Caco-2 (cell line): ENCODE measurements around the gene HOXB8. TPM values are rescaled to one million over a fixed set of nuclear protein-coding genes. Genes with fewer than 3 reads are reported as not detected.

Source experiments
- BruUV-seq: library from RNA; stranded (reverse); fragments of 400-500 nt; replicated peaks from 2 replicates; lab custom pipeline; 2021; lab: Mats Ljungman, UMichigan
- CTCF ChIA-PET: fragments of 300-600 bp; sonication (Branson Sonifier 250); formaldehyde crosslinking; loops from one replicate; lab custom pipeline; 2022; ENCODE audit warnings: antibody characterized with exemption; lab: Charles Lee
- POLR2A ChIA-PET: fragments of 300-600 bp; sonication (Branson Sonifier 250); formaldehyde crosslinking; loops from one replicate; lab custom pipeline; 2022; ENCODE audit warnings: antibody characterized with exemption; lab: Charles Lee
- DNase-seq, 2 experiments: peaks; one replicate each; pipeline versions ENCODE4 v3.0.0 to v3.0.0-alpha.2; 2020 to 2022
- H3K27me3 ChIP-seq: replicated peaks from 2 replicates; pipeline ENCODE4 v1.6.0; 2011; ENCODE audit warnings: low read length; ENCODE audit not compliant: control insufficient read depth, insufficient read depth
- H3K36me3 ChIP-seq: 2 replicates; pipeline ENCODE4 v1.5.1; 2011; ENCODE audit warnings: low read length; ENCODE audit not compliant: control insufficient read depth, insufficient read depth
- H3K4me1 ChIP-seq: fragments of 250-450 bp; sonication (Bioruptor Pico); 2 replicates; pipeline ENCODE4 v1.5.1; 2020; ENCODE audit warnings: mild to moderate bottlenecking
- H3K4me3 ChIP-seq: 2 replicates; pipeline ENCODE4 v1.5.1; 2011; ENCODE audit warnings: low read depth, mild to moderate bottlenecking, control low read depth, low read length
- H3K9me3 ChIP-seq: fragments of 250-450 bp; sonication (Bioruptor Pico); 2 replicates; pipeline ENCODE4 v1.5.1; 2020; ENCODE audit warnings: mild to moderate bottlenecking, moderate library complexity
- H3K27ac Mint-ChIP-seq: one replicate; pipeline ENCODE4 v1.8.0; 2022; ENCODE audit warnings: mixed read lengths; ENCODE audit not compliant: unreplicated experiment
- H3K27me3 Mint-ChIP-seq: one replicate; pipeline ENCODE4 v1.8.0; 2022; ENCODE audit warnings: mixed read lengths; ENCODE audit not compliant: insufficient read depth, unreplicated experiment
- H3K36me3 Mint-ChIP-seq: one replicate; pipeline ENCODE4 v1.8.0; 2022; ENCODE audit warnings: mild to moderate bottlenecking, mixed read lengths; ENCODE audit not compliant: insufficient read depth, unreplicated experiment
- H3K4me1 Mint-ChIP-seq: one replicate; pipeline ENCODE4 v1.8.0; 2022; ENCODE audit warnings: low read depth, mixed read lengths; ENCODE audit not compliant: unreplicated experiment
- H3K4me3 Mint-ChIP-seq: one replicate; pipeline ENCODE4 v1.8.0; 2022; ENCODE audit warnings: mild to moderate bottlenecking, moderate library complexity, mixed read lengths; ENCODE audit not compliant: unreplicated experiment
- H3K9me3 Mint-ChIP-seq: one replicate; pipeline ENCODE4 v1.8.0; 2022; ENCODE audit warnings: mixed read lengths; ENCODE audit not compliant: unreplicated experiment
- CTCF ChIP-seq, 2 experiments: fragments of 200-600 bp in 1 of 2; IDR thresholded peaks; 1 replicate in 1 of 2; 2 replicates in 1 of 2; pipeline versions ENCODE4 v1.5.1 to v1.8.0; 2011 to 2022; ENCODE audit warnings: antibody characterized with exemption in 1 of 2, control low read depth in 1 of 2, inconsistent platforms in 1 of 2, low read depth in 1 of 2, low read length in 1 of 2, mild to moderate bottlenecking in 1 of 2, moderate library complexity in 1 of 2; ENCODE audit not compliant: insufficient read depth in 1 of 2, severe bottlenecking in 1 of 2, unreplicated experiment in 1 of 2
- intact Hi-C: fragments of 100-400 bp; cut with micrococcal nuclease; formaldehyde crosslinking; loops from one replicate; pipeline ENCODE4 v1.10.0; 2022; ENCODE audit not compliant: unreplicated experiment
- microRNA-seq: library from miRNA; unstranded; fragments of <30 nt; microRNA quantifications from one replicate; pipeline ENCODE4 v1.2.0, GENCODE V29; 2022
- total RNA-seq: library from RNA; stranded (reverse); gene quantifications from 2 replicates; pipeline ENCODE4 v1.2.3, GENCODE V29; 2022

The HOXB8 gene
- total RNA-seq, 1 experiment from 2014 or later = 1.2 TPM

GRCh38 chr17:48563867-48564187 lies 51.3 kb downstream of the HOXB8 start:
- H3K4me3 Mint-ChIP-seq = no peak overlapping the region
- no peak overlapping the region for H3K27ac Mint-ChIP-seq
- Histone ChIP-seq H3K4me1 (peaks cover 8% of the 10 kb centered on the region; the same call in 1 of the 2 replicates), H3K9me3 (no peaks in the 10 kb centered on the region), H3K36me3 (no peaks in the 10 kb centered on the region), H3K27me3 (no peaks in the 10 kb centered on the region), H3K4me3 (no peak overlapping the region)
- H3K36me3 Mint-ChIP-seq = no peaks in the 10 kb centered on the region
- no peaks in the 10 kb centered on the region for H3K9me3 Mint-ChIP-seq
- ChIA-PET POLR2A (no interaction called here), CTCF (interaction anchor here (1.0 kb wide), 1 partner anchor 60 kb away, joined by 3 read pairs; no protein-coding TSS in a partner anchor)
- no peak for TF ChIP-seq CTCF (IDR thresholded peaks at IDR 0.05; ENCODE audit: insufficient read depth in 1 of 2, low read depth in 1 of 2, low read length in 1 of 2, severe bottlenecking in 1 of 2, unreplicated experiment in 1 of 2)
- no peak for DNase-seq
- no peaks in the 10 kb centered on the region for H3K4me1 Mint-ChIP-seq
- intact Hi-C loops = no loop called here
- no TSS peak for BruUV-seq
- no peaks in the 10 kb centered on the region for H3K27me3 Mint-ChIP-seq

- ChIA-PET POLR2A (interaction anchor here (0.5 kb wide), 1 partner anchor 82 kb away, joined by 3 read pairs; no protein-coding TSS in a partner anchor), CTCF (interaction anchor here (1.0 kb wide), 1 partner anchor 41 kb away, joined by 3 read pairs; no protein-coding TSS in a partner anchor)
- Mint-ChIP-seq H3K4me3 (no peak overlapping the region), H3K9me3 (no peaks in the 10 kb centered on the region), H3K27ac (no peak overlapping the region), H3K27me3 (no peaks in the 10 kb centered on the region), H3K36me3 (no peaks in the 10 kb centered on the region), H3K4me1 (no peaks in the 10 kb centered on the region)
- no peak for DNase-seq
- no peak for TF ChIP-seq CTCF (IDR thresholded peaks at IDR 0.05; ENCODE audit: insufficient read depth in 1 of 2, low read depth in 1 of 2, low read length in 1 of 2, severe bottlenecking in 1 of 2, unreplicated experiment in 1 of 2)
- Histone ChIP-seq H3K36me3 (no peaks in the 10 kb centered on the region), H3K9me3 (no peaks in the 10 kb centered on the region), H3K27me3 (no peaks in the 10 kb centered on the region), H3K4me3 (no peak overlapping the region), H3K4me1 (peaks cover 8% of the 10 kb centered on the region; the same call in 1 of the 2 replicates)
- no TSS peak for BruUV-seq
- intact Hi-C loops = no loop called here
These were observed 51.7 kb downstream of the HOXB8 start for GRCh38 chr17:48563385-48563838.

- no peak overlapping the region for H3K4me3 ChIP-seq
- no TSS peak for BruUV-seq
- H3K36me3 ChIP-seq = no peaks in the 10 kb centered on the region
- no peak overlapping the region for H3K27ac Mint-ChIP-seq
- intact Hi-C loops = no loop called here
- H3K9me3 ChIP-seq = no peaks in the 10 kb centered on the region
- no peaks in the 10 kb centered on the region for H3K9me3 Mint-ChIP-seq
- H3K27me3 ChIP-seq = no peaks in the 10 kb centered on the region
- H3K27me3 Mint-ChIP-seq = no peaks in the 10 kb centered on the region
- H3K36me3 Mint-ChIP-seq = no peaks in the 10 kb centered on the region
- no peak overlapping the region for H3K4me3 Mint-ChIP-seq
- ChIA-PET POLR2A (interaction anchor here (0.5 to 0.6 kb wide), 2 partner anchors 53 to 81 kb away, joined by 3 to 4 read pairs; no protein-coding TSS in a partner anchor), CTCF (interaction anchor here (0.5 to 1.0 kb wide), 2 partner anchors 30 to 41 kb away, joined by 3 read pairs; no protein-coding TSS in a partner anchor)
- no peaks in the 10 kb centered on the region for H3K4me1 Mint-ChIP-seq
- no peak for DNase-seq
- peaks cover 8% of the 10 kb centered on the region; the same call in 1 of the 2 replicates for H3K4me1 ChIP-seq
- no peak for TF ChIP-seq CTCF (IDR thresholded peaks at IDR 0.05; ENCODE audit: insufficient read depth in 1 of 2, low read depth in 1 of 2, low read length in 1 of 2, severe bottlenecking in 1 of 2, unreplicated experiment in 1 of 2)
These were observed 52.2 kb downstream of the HOXB8 start for GRCh38 chr17:48562934-48563333.

Small RNA genes lying within 50 kb of the gene (microRNA-seq; reads per million reads assigned to microRNA genes)
- 1.3 reads per million for gene MIR196A1

Other genes with a start within 250 kb of the HOXB8 start
- gene SKAP1, start 185.1 kb downstream of the HOXB8 start, total RNA-seq = 0.70 and 1.5 TPM in 2 replicates
- not detected in 2 replicates for gene HOXB1, start 84.3 kb downstream of the HOXB8 start, total RNA-seq
- gene HOXB2, start 70.2 kb downstream of the HOXB8 start, total RNA-seq = 0.65 and 1.1 TPM in 2 replicates
- gene HOXB4, start 36.9 kb downstream of the HOXB8 start, total RNA-seq = 3.4 and 3.9 TPM in 2 replicates
- 7.2 and 10.1 TPM in 2 replicates for gene HOXB3, start 25.1 kb downstream of the HOXB8 start, total RNA-seq
- not detected in 2 replicates for gene HOXB5, start 21.5 kb downstream of the HOXB8 start, total RNA-seq
- 1.8 and 1.9 TPM in 2 replicates for gene HOXB6, start 10.3 kb downstream of the HOXB8 start, total RNA-seq
- gene HOXB7, start 4.3 kb downstream of the HOXB8 start, total RNA-seq = 23.7 and 28.2 TPM in 2 replicates
- gene HOXB9, start 11.1 kb upstream of the HOXB8 start, total RNA-seq = 4.5 and 5.4 TPM in 2 replicates
- gene PRAC1, start 107.2 kb upstream of the HOXB8 start, total RNA-seq = not detected in 2 replicates
- gene PRAC2, start 107.9 kb upstream of the HOXB8 start, total RNA-seq = not detected in 2 replicates
- 4.3 and 5.5 TPM in 2 replicates for gene HOXB13, start 113.5 kb upstream of the HOXB8 start, total RNA-seq
- gene TTLL6, start 201.9 kb upstream of the HOXB8 start, total RNA-seq = 0.16 and 0.81 TPM in 2 replicates
- gene CALCOCO2, start 215.7 kb upstream of the HOXB8 start, total RNA-seq = 233 and 251 TPM in 2 replicates